ENCODE data around the gene STAMBPL1.
A peak's percentile ranks its signal among the peaks of the same experiment; 100 is the strongest.
"Not testable (repeated sequence)": the region's sequence is repeated elsewhere in the genome, so short reads cannot be mapped to it uniquely, and the experiment has no call there.

Gene STAMBPL1

DNA sequence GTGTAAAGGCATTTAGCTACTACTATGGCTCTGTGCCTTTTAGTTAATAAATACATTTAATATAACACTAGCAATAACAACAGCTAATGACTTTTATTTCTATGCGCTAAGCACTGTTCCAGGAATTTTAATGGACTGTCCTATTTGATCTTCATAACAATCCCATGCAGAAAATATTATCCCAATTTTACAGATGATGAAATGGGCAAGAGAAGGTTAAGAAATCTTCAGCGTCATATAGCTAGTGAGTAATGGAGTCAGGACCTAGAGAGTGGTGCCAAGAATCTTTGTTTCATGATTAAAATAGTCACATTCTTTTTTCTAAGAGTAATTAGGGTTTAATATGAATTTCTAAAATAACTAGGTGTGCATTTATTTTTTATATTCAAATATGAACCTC is 40.2 kb downstream of the STAMBPL1 start:
- DNase-seq (ENCODE audit: low read depth in 2 of 2), result no peak

DNA sequence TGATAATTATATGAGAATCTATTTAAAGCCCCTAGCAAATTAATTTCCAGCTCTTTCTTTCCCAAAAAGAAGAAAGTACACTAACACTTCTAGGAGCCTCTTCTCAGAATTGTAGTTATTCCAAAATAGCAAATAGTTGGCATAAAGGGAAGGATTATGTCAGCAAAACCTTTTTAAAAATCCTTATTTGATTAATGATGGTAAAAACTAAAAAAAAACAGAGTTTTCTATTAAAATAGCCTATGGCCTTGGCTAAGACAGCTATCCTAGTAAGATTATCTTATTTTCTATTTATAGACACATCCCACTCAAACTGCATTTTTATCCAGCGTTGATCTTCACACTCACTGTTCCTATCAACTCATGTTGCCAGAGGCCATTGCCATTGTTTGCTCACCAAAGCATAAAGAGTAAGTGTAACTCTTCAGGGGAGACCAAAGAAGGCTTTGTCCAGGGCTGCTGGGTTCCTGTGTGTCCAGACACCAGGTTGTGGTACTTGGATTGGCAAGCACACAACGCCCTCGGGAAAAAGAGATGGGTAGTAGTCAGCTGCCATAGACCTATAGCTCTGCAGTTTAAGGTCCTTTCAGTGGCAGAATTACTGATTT is 41.0 kb downstream of the STAMBPL1 start:
- no peak for DNase-seq (ENCODE audit: low read depth in 2 of 2)

DNA sequence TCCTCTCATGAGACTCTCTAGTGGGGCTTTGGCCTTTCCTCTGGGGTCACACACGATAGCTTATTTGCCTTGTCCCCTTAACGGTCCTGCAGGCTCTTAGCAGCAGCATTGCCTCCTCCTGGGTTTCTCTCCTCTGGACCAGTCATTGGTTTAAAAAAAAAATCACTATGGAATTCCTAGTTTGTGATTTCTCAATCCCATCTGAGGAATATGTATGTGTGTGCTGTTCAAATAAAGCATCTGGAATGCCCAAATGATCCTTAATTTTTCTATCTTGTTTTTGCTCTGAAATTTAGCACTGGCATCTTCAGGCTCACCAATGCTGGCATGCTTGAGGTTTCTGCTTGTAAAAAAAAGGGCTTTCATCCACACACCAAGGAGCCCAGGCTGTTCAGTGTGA is 42.0 kb downstream of the STAMBPL1 start:
- DNase-seq (ENCODE audit: low read depth in 2 of 2), result no peak

DNA sequence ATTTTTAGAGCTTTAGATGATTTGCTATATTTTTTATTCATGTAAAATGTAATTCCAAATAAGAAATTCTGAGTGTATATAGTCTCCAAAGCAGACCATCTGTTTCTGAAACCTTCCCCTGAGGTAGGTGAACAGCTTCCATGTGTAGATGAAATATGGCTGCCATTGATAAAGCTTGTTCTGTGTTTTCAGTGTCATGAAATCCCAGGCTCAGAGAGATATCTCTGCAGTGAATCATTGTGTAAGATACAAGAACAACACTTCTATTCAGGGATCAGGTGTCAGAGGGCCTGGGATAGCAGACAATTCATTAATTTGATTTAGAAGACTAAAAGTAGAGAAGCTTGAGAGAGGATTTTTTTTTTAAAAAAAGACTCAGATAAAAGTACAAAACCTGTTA is 43.5 kb downstream of the STAMBPL1 start:
- no peak for DNase-seq (ENCODE audit: low read depth in 2 of 2)

DNA sequence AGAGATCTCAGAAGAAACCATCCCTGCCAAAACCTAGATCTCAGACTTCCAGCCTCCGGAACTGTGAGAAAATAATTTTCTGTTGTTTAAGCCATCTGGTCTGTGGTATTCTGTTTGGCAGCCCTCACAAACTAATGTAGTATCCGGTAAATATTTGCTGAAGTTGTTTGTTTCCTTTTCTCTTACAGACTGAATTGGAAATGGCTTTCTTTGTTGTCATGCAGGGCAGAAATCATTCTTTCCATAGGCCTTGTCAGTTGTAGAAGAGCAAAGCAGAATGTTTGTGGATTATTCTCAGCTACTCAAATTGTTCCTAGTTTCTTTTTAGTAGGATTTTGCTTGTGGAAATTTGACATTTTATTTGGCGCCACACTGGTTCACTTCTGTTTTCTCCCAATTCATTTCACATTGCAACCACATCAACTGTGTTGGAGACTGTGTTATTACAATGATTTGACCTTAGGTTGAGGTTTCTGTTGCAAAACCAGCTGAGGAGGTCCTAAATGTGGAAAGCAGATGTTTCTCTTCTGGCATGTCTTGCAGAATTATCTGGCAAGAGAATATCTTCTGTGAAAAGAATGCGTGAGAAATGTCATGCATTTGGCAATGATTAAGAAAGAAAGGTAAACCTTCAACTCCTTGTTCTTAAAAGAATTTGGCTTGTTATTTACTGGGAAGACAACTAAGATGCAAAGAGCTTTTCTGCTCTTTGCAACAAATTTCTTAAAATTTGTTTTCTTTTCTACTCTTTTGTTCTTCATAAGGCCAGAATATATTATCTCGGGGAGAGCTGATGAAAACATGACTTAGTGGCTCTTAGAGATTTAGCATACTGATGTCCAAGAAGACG is 46.7 kb downstream of the STAMBPL1 start:
- DNase-seq (ENCODE audit: low read depth in 2 of 2), result no peak

DNA sequence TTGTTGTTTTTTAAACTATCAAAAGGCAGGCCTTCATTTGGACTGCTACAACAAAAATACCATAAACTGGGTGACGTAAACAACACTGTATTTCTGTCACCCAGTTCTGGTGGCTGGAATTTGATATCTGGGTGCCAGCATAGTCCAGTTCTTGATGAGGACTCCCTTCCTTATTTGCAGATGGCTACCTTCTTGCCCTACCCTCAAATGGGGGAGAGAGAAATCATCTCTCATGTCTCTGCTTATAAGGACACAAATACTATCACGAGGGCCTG is 47.3 kb downstream of the STAMBPL1 start:
- no peak for DNase-seq (ENCODE audit: low read depth in 2 of 2)

DNA sequence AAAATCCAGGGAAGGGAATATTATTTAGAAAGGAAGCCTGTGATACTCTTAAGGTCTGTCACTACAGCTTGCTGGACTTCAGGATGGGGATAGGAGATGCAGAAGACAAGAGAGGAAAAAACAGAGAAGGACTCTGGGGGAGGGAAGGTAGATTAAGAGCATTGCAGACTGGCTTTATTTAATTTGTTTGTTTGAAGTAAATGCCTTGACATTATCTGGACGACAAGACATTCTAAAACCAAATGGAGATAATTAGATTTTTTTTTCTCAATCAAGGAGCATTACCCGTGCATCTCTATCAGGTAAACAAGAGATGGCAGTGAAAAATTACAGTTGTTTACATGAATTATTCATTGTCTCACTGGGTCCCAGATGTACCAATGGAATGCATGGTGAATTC is 48.2 kb downstream of the STAMBPL1 start:
- no peak for DNase-seq (ENCODE audit: low read depth in 2 of 2)

DNA sequence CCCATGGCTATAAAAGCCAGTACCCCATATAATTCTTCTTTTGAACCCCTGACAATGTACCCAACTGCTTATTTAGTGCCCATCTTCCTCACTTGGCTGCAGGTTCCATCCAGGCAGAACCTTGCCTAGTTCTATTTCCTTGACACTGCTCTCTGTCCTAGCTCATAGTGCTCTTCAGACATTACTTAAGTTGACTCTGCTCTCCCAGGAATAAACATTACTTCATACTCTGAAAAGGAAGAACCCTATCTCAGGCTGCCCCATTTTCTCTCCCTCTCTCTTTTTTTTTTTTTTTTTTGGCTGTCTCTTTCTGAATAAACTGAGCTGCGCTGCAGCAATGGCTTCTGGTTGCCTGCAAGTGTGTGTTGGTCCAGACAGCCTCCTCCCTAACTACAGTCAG is 51.5 kb downstream of the STAMBPL1 start:
- no peak for DNase-seq (ENCODE audit: low read depth in 2 of 2)

DNA sequence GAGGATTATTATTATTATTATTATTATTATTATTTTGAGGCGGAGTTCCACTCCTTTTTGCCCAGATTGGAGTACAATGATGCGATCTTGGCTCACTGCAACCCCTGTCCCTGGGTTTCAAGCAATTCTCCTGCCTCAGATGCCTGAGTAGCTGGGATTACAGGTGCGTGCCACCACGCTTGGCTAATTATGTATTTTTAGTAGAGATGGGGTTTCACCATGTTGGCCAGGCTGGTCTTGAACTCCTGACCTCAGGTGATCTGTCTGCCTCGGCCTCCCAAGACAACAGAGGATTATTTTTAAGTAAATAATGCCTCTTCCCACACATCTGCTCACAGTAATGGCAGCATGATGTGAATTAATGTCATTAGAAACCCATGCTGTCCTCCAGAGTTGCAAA is 52.0 kb downstream of the STAMBPL1 start:
- not testable (repeated sequence) for DNase-seq (ENCODE audit: low read depth in 2 of 2)

DNA sequence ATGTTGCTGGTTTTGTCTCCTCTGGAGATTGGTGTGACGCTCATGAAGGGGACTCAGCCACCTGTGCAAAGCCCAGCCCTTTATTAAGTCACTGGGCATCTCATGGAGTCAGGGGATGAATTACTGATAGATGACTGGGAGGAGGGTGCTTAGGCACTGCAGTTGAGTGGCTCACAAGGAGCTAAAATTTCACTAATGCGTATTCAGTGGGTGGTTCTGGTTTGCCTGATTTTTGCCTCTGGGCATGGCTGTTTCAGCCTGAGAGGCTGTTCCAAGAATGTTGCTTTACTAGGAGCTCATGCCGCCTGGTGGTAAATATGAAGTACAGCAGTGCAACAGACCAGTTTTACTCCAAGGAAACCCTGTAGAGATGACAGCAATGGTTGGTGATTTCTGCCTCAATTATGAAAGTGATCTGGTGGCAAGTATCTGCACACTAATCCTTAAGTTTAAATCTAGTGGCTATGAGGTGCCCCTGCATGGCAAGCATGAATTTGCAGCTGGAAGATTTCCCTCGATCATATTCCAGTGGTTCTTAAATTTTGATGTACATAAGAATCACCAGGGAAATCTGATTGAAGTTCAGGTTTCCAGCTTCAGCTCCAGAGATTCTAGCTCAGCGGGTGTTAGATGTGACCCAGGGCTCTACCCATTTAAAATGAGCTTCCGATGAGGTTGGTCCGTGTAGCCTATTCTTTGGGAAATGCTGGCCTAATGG is 52.7 kb downstream of the STAMBPL1 start:
- peak; percentile 3 to 27 for DNase-seq (ENCODE audit: low read depth in 2 of 2)

DNA sequence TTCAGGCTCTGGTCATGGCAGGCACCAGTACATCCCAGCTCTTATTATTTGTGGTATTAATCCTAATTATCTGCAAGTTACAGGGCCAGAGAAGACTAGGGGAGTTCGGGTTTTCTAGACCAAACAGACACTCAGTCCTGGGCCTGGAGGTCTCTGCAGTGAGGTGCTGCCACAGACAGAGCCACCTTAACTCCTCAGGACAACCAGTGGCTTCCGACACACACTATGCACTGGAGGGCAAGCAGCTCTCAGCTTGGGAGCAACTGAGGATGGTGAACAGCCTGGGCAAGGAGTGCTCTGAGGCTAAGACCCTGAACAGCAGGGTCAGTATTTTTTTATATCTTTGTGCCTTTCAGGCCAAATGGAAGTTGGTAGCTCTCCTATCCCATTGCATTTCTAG is 53.5 kb downstream of the STAMBPL1 start:
- no peak for DNase-seq (ENCODE audit: low read depth in 2 of 2)

DNA sequence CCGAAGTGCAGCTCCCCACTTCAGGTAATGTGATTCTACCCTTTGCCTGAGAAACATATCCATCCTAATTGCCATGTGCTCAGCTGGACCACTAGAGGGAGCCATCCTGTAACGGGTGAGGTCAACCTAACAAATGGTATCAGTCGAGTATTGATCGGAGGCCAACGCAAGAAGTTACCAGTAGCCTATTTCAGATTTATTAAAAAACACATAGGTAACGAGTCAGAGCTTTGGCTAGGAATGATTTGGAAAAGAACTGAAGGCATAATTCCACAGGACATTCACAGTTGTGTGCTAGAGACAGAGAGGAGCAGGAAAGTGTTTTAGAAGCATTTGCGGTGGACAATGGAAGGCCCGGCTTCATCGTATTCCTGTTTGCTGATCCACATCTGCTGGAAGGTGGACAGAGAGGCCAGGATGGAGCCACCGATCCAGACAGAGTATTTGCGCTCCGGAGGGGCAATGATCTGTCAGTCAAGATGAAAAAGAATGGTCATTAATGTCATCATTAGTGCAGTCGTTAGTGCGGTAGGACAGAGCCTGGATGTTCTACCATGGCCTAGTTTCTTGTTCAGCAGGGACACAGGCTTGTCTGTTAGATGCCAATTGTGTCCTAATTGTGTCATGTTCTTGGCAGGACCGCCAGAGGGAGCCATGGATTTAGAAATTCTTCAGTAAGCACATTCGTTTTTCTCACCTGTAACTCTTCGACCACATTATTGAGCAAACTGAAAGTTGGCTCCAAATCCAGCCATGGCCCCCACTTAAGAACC is 55.0 kb downstream of the STAMBPL1 start:
- DNase-seq (ENCODE audit: low read depth in 2 of 2), result peak; percentile 56 to 62

DNA sequence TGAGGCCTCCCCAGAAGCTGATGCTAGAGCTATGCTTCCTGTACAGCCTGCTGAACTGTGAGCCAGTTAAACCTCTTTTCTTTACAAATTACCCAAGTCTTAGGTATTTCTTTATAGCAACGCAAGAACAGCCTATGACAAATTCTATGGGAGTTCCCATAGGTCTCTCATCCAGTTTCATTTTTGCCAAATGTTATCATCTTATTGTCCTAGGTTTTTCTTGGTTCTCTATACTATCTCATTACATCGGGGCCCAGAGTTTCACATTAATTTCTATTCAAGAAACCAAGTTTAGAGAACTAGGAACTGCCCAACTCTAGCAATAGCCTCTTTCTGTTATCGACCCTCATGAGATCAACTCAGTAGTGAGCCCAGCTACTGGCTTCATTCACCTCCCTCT is 56.6 kb downstream of the STAMBPL1 start:
- no peak for DNase-seq (ENCODE audit: low read depth in 2 of 2)

DNA sequence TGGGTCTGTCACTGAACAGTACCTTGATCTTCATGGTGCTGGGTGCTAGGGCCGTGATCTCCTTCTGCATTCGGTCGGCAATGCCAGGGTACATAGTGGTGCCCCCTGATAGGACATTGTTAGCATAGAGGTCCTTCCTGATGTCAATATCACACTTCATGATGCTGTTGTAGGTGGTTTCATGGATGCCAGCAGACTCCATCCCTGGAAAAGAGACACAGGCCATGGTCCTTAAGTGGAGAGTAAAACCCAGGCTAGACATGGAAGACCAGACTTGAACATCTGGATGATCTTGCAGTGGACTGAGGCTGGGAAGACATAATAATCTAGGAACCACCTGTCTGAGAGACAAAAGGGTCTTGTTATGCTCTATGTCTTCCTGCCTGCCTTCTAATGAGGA is 58.0 kb downstream of the STAMBPL1 start:
- no peak for DNase-seq (ENCODE audit: low read depth in 2 of 2)

DNA sequence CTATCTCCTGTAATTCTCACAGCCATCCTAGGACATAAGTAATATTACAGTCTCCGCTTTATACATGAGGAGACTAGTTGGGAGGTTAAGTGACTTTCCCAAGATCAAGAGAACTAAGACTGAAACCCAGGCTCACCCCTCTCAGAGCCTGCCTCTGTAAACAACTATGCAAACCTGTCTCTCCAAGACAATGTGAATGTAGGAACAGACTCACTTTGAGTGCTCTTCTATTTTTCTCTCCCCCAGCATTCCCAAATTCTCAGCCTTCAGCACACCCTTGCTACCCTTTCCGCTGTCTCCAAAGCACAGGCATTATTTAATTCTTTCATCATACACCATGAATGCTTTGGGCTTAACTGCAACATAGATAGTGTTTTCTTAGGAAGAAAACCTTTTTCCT is 58.9 kb downstream of the STAMBPL1 start:
- DNase-seq (ENCODE audit: low read depth in 2 of 2), result no peak

DNA sequence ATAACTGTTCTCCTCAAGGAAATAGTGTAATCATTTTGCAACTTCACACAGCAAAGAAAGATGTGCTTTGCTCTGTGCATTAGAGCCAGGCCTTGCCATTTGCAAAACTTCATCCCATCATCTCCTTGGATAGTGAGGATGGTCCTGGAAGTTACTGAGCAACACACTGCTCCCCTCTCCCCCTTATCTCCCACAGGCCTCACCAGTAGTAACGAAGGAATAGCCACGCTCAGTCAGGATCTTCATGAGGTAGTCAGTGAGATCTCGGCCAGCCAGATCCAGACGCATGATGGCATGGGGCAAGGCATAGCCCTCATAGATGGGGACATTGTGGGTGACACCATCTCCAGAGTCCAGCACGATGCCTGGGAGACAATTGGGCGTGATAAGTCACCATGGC is 61.0 kb downstream of the STAMBPL1 start:
- DNase-seq (ENCODE audit: low read depth in 2 of 2), result no peak

DNA sequence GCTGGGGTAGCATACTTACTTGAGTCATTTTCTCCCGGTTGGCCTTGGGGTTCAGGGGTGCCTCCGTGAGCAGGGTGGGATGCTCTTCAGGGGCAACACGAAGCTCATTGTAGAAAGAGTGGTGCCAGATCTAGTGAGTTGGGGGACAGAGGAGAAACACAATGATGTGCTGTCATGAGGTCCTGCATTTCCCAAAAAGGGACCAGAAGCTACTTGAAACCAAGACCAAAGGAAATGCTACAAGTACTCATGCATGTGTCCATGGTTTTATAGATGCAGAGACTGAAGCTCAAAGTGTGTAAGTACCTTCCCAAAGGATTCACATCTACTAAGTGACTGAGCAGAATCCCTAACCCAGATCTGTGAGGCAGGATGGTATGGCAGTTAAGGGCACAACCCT is 63.7 kb downstream of the STAMBPL1 start:
- no peak for DNase-seq (ENCODE audit: low read depth in 2 of 2)

DNA sequence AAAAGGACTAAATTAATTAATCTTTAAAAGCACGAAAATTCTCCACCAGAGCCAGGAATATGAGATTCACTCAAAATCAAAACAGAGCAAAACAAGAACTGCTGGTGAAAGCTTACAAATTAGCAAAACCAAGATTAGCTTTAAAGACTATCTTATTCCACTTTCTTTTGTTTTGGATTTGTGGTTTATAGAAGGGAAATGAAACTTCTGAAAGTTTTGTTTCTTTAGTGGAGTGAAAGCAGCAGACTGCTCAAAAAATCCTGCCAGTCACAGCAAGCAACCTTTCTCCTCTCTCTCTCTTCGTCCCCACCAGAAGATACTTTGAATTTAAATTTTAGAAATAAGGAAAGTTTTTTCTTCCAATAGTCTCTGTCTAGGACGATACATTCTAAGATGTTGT is 64.8 kb downstream of the STAMBPL1 start:
- DNase-seq (ENCODE audit: low read depth in 2 of 2), result no peak

DNA sequence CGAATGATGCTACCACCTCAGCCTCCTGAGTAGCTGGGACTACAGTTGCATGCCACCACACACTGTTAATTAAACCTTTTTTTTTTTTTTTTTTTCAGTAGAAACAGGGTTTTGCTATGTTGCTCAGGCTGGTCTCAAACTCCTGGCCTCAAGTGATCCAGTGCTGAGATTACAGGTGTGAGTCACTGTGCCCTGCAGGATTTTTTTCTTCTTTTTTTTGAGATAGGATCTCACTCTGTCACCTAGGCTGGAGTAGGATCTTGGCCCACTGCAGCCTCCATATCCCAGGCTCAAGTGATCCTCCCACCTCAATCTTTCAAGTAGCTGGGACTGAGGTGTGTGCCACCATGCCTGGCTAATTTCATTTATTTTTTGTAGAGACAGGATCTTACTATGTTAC is 66.2 kb downstream of the STAMBPL1 start:
- no peak for DNase-seq (ENCODE audit: low read depth in 2 of 2)

DNA sequence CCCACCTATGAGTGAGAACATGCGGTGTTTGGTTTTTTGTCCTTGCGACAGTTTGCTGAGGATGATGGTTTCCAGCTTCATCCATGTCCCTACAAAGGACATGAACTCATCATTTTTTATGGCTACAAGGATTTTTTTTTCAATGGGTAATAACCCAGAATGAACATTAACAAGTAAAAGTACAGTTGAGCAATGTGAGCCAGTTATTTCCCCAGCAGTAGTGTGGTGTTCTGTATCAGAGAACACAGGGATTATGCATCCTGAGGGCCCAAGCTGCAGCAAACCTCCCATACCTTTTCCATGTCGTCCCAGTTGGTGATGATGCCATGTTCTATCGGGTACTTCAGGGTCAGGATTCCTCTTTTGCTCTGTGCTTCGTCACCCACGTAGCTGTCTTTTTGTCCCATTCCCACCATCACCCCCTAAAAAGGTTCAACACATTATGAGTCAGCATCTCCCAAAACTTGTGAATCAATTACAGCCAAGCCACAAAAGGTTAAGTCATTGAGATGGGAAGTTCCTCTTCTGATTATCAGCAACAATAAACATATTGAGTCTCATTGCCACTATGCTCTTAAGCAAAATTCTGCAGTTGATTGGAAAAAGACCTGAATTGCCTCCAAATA is 67.0 kb downstream of the STAMBPL1 start:
- no peak for DNase-seq (ENCODE audit: low read depth in 2 of 2)

DNA sequence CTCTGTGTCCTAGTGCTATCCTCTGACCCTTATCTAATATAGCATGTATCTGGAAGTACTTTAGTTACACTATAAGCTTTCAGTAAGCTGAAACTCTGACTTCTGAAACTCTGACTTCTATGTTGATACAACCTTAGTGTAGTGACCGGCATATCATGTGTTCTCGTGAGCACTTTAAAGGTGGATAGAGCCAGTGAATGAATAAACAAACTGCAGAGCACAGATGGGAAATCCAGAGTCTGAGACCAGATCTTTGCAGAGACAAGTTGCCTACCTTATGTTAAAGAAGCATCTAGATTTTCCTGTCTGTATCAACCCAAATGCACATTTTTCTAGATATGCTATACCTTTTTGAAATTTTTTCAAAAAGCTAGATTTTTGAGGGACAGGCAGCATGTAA is 69.0 kb downstream of the STAMBPL1 start:
- no peak for DNase-seq (ENCODE audit: low read depth in 2 of 2)
